Measurements from ENCODE around the gene WASF3.

Gene WASF3

GRCh38 chr13:26688980-26689379, 131.5 kb downstream of the WASF3 start:
- DNase-seq: no peak

GRCh38 chr13:26693749-26694463, 136.4 kb downstream of the WASF3 start:
- no peak for DNase-seq

GRCh38 chr13:26694609-26695359, 137.3 kb downstream of the WASF3 start:
- DNase-seq: no peak

- DNase-seq: no peak
Observed at GRCh38 chr13:26695360-26695705, 137.8 kb downstream of the WASF3 start.

- no peak for DNase-seq
Observed at GRCh38 chr13:26695891-26696311, 138.4 kb downstream of the WASF3 start.

GRCh38 chr13:26697069-26697955, 139.8 kb downstream of the WASF3 start:
- no peak for DNase-seq

- peak; percentile 77 for DNase-seq
Observed at GRCh38 chr13:26698392-26699196, 141.1 kb downstream of the WASF3 start.

- DNase-seq: no peak
Observed at GRCh38 chr13:26699197-26699490, 141.7 kb downstream of the WASF3 start.

GRCh38 chr13:26705536-26705935, 148.1 kb downstream of the WASF3 start:
- no peak for DNase-seq

- DNase-seq: no peak
Observed at GRCh38 chr13:26706381-26706780, 148.9 kb downstream of the WASF3 start.

GRCh38 chr13:26707122-26708006, 149.9 kb downstream of the WASF3 start:
- no peak for DNase-seq

GRCh38 chr13:26708007-26708297, 150.5 kb downstream of the WASF3 start:
- no peak for DNase-seq

- no peak for DNase-seq
Observed at GRCh38 chr13:26709461-26709860, 152.0 kb downstream of the WASF3 start.

- DNase-seq: no peak
Observed at GRCh38 chr13:26710166-26710565, 152.7 kb downstream of the WASF3 start.

- DNase-seq: no peak
Observed at GRCh38 chr13:26711211-26711610, 153.7 kb downstream of the WASF3 start.

- DNase-seq: no peak
Observed at GRCh38 chr13:26713341-26713740, 155.9 kb downstream of the WASF3 start.

GRCh38 chr13:26716984-26717383, 159.5 kb downstream of the WASF3 start:
- no peak for DNase-seq

- DNase-seq: no peak
Observed at GRCh38 chr13:26718146-26718545, 160.7 kb downstream of the WASF3 start.

- DNase-seq: no peak
Observed at GRCh38 chr13:26718872-26719271, 161.4 kb downstream of the WASF3 start.

- DNase-seq: no peak
Observed at GRCh38 chr13:26719356-26719945, 162.0 kb downstream of the WASF3 start.

GRCh38 chr13:26721251-26722121, 164.0 kb downstream of the WASF3 start:
- peak; percentile 13 for DNase-seq

Data from activated CD4-positive, alpha-beta T cell treated with anti-CD3 and anti-CD28 coated beads, Interleukin-2, amount 50 U/mL, for 1 hour (primary cell).